HG03457 (cell line): ENCODE results near the gene ONECUT2.
"Not testable (repeated sequence)": the region's sequence is repeated elsewhere in the genome, so short reads cannot be mapped to it uniquely, and the experiment has no call there.

Source experiments
- ATAC-seq: cut with Tn5 transposase; IDR thresholded peaks from one replicate; pipeline ENCODE4 v1.9.1; 2021; ENCODE audit warnings: moderate number of reproducible peaks; ENCODE audit not compliant: unreplicated experiment

ONECUT2 gene

DNA sequence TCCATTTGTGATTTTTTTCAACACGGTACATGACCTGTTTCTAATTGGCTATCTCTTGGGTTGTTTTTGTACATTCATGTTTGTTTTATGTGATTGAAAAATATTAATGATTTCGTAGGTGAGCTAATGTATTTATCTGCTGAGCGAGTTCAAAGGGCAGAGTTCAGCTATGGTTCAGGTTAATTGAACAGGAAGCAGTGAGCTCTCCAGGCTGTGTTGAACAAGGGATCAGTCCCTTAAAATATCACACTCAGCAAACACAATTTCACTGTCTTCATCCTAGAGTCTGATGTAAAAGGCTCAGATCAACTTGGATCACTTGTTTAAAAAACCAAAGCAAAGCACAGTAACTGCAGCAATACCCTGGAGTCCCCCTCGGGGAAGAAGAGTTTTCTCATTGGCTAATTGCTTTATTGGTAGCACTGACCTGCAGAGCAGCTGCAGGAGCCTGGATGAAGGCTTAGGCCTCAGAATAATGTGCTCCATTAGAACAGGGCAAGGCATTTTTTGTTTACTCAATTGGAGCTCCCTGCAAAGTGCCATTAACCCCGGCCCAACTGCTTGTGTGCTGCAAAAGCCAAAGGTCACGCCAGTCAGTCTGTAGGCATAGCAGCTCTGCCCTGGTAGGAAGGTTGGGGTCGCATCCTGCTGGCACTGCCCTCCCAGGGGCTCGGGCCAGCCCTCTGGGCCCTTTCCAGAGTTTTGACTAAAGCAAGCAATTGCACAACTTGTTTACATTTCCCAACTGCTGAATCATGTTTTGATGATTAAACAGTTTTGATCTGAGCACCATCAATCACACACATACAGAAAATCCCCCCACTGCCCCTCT, 10.5 kb downstream of the ONECUT2 start:
- ATAC-seq: no peak

DNA sequence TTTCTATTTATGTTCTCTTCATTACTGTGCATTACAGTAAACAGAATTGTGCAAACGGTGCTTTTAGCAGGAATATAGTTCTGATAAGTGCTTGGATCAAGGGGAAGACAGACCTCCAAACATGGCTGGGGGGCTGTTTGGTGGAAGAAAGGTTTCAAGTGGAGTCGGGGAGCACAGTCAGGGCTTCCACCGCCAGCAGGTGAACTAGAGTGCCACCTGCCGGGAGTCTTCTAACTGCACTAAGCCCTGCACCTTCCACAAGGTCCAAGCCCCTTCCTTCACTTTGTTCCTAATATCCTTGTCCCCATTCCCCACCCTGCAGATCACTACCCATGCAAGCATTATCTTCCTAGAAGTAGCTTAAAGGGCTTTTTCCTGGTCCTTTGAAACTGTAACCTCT, 11.1 kb downstream of the ONECUT2 start:
- no peak for ATAC-seq

DNA sequence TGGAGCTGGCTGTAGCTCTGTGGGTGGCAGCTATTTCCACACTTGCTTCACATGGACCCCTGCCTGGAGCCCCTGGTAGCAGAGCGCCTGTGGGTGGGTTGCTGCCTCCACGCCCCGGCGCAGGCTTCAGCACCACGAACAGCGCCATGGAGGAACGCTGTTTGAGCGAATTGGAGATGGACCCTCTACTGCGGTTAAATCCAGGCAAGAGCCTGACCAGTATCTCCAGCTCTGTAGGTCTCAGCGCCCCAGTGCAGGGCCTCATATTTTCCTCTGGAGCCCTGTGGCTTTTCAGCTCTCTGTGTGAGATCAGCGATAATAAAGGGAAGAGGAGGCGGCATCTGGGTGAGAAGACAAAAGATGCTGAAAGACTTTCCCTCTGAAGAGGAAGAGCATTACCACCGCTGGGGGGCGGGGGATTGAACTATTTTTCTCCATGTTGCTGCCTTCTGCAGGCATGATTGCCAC, 12.0 kb downstream of the ONECUT2 start:
- ATAC-seq: no peak

DNA sequence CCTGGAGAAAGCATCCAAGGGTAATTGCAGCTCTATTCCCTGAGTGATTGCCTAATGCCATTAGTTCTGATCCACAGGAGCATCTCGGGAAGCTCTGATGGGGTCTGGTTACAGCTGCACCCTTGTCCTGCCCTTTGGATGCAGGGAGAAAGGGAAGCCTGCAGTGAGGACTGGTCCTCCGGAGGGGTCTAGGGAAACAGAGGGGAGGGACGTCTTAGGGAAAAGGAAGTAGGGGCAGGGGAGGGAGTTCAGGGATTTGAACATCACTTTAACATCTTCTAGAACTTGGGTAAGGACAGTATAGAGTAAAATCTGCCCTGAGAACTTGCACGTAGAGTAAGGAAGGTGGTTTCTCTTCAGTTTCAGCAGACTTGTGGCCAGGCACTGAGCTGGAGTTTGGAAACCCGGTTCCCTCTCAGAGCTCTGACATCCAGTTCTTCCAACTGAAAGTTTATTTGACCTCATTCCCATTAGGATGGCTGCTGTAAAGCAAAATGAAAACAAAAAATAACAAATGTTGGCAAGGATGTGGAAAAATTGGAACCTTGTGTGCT, 20.5 kb downstream of the ONECUT2 start:
- no peak for ATAC-seq

DNA sequence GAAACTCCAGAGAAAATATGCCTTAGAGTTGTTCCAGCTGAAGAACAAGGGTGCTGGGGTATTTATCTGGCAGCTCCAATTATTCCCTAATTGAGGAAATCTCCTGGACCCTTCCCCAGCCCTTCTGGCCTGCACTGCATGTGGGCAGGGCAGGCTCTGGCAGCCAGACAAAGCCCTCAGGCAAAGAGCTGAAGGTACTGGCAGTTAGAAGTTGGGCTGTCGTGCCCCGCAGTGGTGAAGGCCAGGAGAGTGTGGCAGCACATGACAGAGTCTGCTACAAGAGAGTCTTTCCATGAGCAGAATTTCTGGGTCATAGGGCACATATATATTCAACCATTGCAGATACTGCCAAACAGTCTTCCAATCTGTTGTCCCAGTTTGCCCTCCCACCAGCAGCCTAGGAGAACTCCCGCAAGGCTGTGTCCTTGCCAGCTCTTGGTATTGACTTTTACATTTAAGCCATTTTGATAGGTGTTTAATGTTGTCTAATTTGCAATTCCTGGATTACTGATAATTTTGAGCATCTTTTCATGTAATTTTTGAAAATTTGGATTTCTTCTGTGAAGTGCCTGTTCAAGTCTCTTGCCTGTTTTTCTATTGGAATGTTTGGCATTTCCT, 26.6 kb downstream of the ONECUT2 start:
- no peak for ATAC-seq

DNA sequence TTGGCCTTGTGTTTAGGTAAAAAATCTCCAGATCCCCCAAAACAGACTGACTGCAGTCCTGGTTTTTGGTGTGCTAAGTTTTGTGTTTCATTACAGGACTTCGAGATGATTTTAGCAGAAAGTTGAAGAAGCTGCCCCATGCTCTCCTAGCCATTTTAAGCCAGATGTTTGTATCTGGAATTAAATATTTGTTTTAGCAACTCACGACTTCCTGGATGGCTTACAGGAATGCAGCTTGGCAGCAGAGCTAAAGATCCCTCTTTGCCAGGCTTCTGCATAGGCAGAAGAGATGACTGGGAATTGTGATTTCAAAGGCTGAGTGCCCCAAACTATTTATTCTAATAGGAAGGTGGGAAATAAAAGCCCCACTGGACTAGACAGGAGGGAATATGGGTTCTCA, 31.1 kb downstream of the ONECUT2 start:
- no peak for ATAC-seq

DNA sequence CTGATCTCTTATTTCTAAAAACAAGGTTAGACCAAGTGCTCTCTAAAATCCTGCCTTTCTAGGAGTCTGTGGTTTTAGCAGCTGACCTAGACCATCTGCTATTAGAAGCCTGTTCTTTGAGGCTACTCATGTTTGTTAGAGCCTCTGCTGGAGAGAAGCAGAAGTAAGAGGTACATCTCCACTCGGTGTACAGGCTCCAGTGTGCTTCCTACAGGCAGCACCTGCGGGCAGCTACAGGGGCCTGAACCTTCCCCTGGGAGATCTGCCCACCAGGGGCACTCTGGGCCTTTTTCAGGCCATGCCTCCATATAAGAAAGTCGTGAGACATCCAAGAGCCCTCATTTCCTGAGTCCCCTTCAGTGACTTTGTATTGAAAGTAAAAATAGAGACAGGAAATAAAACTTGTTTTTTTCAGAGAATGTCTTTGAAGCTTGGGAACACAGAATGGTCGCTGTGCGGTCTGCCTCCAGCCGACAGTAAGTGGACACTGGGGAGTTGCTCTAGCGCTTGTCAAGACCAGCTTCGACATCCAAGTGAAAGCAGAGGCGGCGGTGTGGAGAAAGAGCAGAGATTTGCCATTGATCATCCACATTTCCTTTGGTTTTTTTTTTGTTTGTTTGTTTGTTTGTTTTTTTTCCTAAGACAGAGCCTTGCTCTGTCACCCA, 31.7 kb downstream of the ONECUT2 start:
- no peak for ATAC-seq

DNA sequence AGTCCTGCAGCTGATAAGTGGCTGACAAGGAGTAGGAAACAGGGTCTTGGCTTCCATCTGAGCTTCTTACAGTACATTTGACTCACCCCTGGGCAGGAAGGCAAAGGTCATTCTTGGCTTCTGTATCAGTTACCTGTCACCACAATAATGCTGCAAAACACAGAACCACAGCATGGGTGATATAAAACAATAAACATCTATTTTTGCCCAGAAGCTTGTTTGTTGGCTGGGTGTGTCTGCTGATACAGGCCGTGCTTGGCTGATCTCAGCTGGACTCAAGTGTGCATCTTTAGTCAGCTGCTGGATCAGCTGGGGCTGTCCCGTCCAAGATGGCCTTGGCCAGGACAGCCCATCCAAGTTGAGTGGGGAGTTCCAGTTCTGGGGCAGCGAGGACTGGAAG, 34.7 kb downstream of the ONECUT2 start:
- no peak for ATAC-seq

DNA sequence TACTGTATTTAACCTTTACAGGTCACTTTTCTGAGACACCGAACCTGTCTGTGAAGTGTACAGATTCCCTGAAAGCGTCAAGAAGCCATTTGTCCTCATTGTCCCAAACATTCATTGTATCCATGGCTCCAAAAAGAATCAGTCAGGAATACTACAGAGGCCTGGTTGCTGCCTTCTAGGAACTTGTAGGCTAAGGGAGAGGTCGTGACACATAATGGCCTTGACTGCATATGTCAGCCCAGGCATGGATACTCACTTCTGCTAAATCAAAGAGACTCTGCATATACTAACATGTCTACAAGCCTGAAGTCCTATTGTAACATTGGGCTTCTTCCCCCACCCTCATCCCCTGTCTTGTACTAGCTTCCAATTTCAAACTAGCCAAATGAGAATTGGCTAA, 40.2 kb downstream of the ONECUT2 start:
- no peak for ATAC-seq

DNA sequence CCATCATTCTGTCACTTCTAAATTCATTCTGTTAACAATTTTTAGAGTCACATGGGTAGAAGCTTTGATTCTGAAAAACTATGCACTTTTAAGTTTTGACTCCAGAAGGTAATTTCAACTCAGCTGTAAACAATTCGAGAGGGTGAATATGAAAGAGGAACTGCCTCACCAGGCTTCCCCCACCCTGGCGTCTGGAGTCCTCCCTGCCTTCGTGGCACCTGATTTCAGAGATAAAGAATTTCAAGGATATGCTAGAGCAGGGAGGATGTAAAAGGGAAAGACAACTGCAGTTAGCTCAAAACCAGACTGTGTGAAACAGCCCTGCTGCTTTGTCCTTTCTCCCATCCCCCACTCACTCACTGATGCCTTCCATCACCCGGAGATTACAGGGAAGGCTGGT, 40.7 kb downstream of the ONECUT2 start:
- ATAC-seq: no peak

DNA sequence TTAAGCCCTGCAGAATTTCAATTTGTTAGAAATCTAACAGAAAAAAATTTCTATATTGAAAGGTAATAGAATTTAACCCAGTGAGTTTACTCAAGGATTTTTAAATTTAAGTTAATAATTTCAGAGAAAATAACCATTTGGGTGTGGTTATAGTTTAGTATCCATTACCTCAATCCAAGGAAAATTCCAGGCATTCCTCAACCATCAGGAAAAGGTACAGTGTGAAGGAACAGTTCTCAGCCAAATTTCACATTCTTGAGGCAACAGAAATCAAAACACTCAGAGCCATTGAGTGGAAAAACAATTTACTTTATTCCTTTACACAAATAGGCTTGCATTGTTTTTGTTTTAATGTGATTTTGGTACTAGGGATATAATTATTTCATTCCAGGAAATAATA, 45.6 kb downstream of the ONECUT2 start:
- no peak for ATAC-seq

DNA sequence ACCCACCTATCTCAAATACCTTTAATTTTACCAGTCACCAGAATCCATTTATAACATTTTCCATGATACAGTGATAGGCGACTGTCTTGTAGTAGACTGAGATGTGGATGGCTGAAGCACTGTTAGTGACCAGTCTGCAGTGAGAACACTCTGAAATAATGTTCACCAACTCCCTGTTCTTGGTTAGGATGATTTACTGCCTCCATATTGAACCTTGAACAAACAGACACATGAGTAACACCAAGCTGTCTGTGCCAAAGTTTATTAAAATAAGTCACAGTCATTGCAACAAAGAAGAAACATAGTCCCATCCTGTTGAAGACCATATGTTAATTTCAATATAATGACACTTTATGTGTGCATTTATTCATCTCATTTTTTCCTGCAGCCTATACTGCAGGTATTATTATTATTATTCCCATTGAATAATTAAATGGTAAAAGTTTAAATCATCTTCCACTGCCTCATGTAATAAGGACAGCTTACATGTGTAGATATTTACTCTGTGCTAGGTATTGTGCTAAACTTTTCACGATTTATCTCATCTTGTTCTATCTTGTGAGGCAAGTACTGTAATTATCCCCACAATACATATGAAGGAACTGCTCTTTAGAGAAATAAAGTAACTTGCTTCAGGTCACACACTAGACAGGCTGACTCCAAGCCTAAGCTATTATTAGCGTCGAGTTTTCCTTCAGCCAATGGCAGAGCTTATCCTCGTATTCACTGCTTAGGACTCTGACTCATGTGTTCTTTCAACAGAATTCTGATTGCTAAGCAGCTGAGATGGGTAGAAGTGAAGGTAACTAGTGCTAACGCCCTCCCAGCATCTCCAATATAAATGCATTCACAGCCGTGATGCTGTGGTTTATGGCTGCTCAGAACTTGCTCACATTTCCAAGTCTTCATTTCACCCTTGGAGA, 62.5 kb downstream of the ONECUT2 start:
- ATAC-seq: no peak

DNA sequence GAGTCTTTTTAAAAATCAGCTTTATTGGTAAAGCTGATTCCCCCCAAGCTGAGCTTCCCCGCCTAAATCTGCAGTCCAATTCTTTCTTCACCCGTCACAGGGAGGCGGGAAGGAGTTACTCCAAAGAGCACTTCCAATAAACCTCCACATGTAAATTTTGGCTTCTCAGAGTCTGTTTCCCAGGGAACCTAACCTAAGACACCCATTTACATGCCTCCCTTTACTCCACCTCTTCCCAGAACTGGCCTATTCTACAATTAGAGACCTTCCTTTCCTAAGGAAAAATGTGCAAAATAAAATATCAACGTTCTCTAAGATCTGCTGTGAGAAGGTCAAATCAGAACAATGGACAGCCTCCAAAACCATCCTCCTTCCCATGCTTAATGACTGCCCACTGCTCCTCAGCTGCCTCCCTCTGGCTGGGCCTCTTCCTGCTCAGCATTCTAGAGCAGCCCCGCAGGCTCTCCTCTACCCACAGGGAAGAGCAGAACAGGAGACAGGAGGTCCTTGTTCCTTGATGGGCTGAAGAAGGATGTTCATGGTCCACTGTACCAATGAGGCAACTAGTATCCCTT, 63.6 kb downstream of the ONECUT2 start:
- ATAC-seq: no peak

DNA sequence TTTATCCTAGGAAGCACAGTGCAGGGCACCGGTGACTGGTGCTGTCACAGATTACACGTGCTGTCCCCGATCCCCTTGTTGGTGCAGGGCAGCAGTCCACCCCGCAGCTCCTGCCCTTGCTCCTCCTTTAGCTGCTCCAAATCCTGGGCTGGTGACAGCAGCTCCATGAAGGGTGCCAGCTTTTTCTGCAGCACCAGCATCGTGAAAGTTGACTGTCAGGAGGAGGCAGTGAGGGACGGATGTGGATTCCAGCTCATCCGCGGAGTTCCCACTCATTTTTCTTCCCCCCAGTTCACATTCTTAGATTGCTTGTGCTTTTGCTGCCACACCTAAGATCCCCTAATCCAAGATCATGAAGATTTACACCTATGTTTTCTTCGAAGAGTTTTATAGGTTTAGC, 67.5 kb downstream of the ONECUT2 start:
- ATAC-seq: no peak

DNA sequence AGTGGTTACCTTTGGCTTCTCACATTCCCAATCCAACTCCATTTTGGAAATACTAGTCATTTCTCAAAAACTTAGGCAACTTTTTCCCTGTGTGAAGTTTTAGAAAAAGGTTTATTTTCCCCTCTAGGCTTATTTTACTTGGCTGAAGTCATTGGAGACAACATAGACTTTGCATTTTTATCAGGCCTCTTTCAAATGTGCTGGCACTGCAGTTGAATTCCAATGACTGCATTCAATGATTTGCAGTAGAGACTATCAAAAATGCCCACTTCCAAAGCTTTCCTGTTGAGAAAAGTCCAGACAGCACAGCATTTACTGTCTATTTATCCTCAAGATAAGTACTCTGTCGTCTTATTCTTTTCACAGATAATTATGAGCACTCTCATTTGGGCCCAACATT, 70.1 kb downstream of the ONECUT2 start:
- no peak for ATAC-seq

DNA sequence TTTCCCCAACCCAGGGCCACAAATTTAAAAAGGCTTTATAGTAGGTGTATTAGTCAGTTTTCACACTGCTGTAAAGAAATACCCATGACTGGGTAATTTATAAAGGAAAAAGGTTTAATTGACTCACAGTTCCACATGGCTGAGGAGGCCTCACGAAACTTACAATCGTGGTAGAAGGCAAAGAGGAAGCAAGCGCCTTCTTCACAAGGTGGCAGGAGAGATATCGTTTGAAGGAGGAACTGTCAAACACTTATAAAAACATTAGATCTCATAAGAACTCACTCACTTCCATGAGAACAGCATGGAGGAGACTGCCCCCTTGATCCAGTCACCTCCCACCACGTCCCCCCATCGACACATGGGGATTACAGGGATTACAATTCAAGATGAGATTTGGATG, 80.9 kb downstream of the ONECUT2 start:
- no peak for ATAC-seq

DNA sequence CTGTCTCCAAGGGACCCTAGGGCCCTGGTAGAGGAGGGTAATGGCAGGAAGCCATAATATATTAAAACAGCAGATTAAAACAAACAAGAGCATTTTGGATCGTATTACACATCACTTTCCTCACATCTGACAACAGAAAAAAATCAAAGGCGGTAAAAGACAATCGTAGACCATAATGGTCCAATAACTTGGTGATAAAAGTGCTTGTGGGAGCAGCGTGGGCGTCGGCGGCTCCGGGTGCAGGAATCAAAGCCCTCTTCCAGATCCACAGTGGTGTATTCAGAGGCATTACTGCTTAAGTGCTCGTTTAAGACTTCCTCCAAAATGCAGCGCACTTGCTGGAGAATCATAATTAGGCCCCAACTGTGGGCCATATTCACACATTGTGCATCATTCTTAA, 83.4 kb downstream of the ONECUT2 start:
- ATAC-seq: no peak

DNA sequence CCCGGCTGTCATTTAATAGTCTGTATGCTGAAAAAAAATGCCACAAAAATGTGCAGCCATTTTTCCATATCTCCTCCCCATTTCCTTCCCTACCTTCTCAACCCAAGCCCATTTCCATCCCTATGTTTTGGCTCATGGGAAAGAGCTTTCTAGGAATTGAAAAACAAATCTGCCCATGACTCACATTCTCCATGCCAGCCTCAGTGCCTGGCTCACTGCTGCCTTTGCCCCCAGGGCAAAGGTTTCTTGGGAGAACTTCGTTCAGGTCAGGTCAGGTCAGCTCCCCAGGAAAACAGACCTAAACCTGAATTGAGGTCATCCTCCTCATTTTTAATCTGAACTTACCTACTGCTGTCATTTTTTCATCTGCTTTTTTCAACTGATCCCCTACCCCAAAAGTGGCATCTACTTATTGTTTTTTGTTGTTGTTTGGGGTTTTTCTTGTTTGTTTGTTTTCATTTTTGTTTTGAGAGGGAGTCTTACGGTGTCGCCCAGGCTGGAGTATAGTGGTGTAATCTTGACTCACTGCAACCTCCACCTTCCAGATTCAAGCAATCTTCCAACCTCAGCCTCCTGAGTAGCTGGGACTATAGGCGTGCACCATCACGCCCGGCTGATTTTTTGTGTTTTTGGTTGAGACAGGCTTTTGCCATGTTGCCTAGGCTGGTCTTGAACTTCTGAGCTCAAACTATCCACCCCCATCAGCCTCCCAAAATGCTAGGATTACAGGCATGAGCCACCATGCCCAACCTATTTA, 84.7 kb downstream of the ONECUT2 start:
- ATAC-seq: no peak

DNA sequence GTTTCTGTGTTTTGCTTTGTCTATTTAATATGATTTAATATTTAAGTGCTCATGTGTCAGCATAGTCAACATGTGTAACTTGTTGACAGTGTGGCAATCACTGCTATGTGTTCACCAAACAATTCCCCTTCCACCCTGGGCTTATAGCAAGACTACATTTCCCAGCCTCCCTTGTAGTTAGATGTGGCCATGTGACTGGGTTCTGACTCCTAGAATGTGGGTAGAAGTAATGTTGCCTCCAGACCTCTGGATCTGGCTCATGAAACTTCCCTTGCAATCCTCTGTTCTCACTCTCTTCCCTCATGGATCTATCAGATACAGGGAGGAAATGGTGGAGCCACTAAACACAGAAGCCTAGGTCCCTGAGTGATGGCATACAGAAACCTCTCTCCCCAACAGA, 87.2 kb downstream of the ONECUT2 start:
- ATAC-seq: not testable (repeated sequence)
